GM23338 (cell line): ENCODE results near the gene RFESD. TPM values are rescaled to one million over a fixed set of nuclear protein-coding genes. Genes with fewer than 3 reads are reported as not detected.

ENCODE experiments used
- ATAC-seq: fragments of 200-7000 bp; cut with Tn5 transposase; 3 replicates; pipeline ENCODE4 v1.9.1; 2020
- DNase-seq: peaks from one replicate; pipeline ENCODE4 v3.0.0-alpha.2; 2015; ENCODE audit warnings: low spot score
- H2AFZ ChIP-seq: fragments of 200-600 bp; sonication (generic); 2 replicates; pipeline ENCODE4 v1.8.0; 2016; ENCODE audit warnings: antibody characterized with exemption, mild to moderate bottlenecking, moderate library complexity
- H3F3A ChIP-seq: fragments of 200-600 bp; sonication (generic); replicated peaks from 2 replicates; pipeline ENCODE4 v1.8.0; 2017; ENCODE audit warnings: antibody characterized with exemption, mixed run types, low read depth
- H3K27ac ChIP-seq: fragments of 200-600 bp; sonication (generic); 2 replicates; pipeline ENCODE4 v1.6.1; 2016; ENCODE audit warnings: low read depth
- H3K27me3 ChIP-seq: fragments of 200-600 bp; sonication (generic); 2 replicates; pipeline ENCODE4 v1.8.0; 2016; ENCODE audit warnings: mild to moderate bottlenecking, mixed run types, moderate library complexity; ENCODE audit not compliant: insufficient read depth
- H3K36me3 ChIP-seq: fragments of 200-600 bp; sonication (generic); 2 replicates; pipeline ENCODE4 v1.8.0; 2016; ENCODE audit warnings: mild to moderate bottlenecking; ENCODE audit not compliant: insufficient read depth
- H3K4me1 ChIP-seq: fragments of 200-600 bp; sonication (generic); 2 replicates; pipeline ENCODE4 v1.8.0; 2016; ENCODE audit warnings: mild to moderate bottlenecking, moderate library complexity; ENCODE audit not compliant: insufficient read depth
- H3K4me2 ChIP-seq: fragments of 200-600 bp; sonication (generic); 2 replicates; pipeline ENCODE4 v1.7.1; 2017; ENCODE audit warnings: mixed run types
- H3K4me3 ChIP-seq: fragments of 200-600 bp; sonication (generic); 2 replicates; pipeline ENCODE4 v1.6.1; 2016; ENCODE audit warnings: mixed run types
- H3K79me2 ChIP-seq: fragments of 200-600 bp; sonication (generic); replicated peaks from 2 replicates; pipeline ENCODE4 v1.8.0; 2017; ENCODE audit warnings: mild to moderate bottlenecking; ENCODE audit not compliant: insufficient read depth
- H3K9me2 ChIP-seq: fragments of 200-600 bp; sonication (generic); 2 replicates; pipeline ENCODE4 v1.8.0; 2017; ENCODE audit not compliant: insufficient read depth
- H4K20me1 ChIP-seq: fragments of 200-600 bp; sonication (generic); replicated peaks from 2 replicates; pipeline ENCODE4 v1.8.0; 2017; ENCODE audit warnings: mild to moderate bottlenecking; ENCODE audit not compliant: insufficient read depth
- H3K27ac Mint-ChIP-seq: 2 replicates; pipeline ENCODE4 v1.8.0; 2020; ENCODE audit warnings: inconsistent platforms, mild to moderate bottlenecking, moderate library complexity, mixed read lengths
- H3K27me3 Mint-ChIP-seq: 3 replicates; pipeline ENCODE4 v1.8.0; 2022; ENCODE audit warnings: low read depth, mild to moderate bottlenecking, moderate library complexity, mixed read lengths, inconsistent platforms; ENCODE audit not compliant: insufficient read depth, poor library complexity
- H3K36me3 Mint-ChIP-seq: 3 replicates; pipeline ENCODE4 v1.8.0; 2021; ENCODE audit warnings: low read depth, mild to moderate bottlenecking, inconsistent platforms, moderate library complexity, mixed read lengths
- H3K4me1 Mint-ChIP-seq: 3 replicates; pipeline ENCODE4 v1.8.0; 2020; ENCODE audit warnings: mild to moderate bottlenecking, inconsistent platforms, mixed read lengths
- H3K4me3 Mint-ChIP-seq: 3 replicates; pipeline ENCODE4 v1.8.0; 2021; ENCODE audit warnings: moderate library complexity, mild to moderate bottlenecking, inconsistent platforms, mixed read lengths
- H3K9me3 Mint-ChIP-seq: 3 replicates; pipeline ENCODE4 v1.8.0; 2020; ENCODE audit warnings: moderate library complexity, mild to moderate bottlenecking, inconsistent platforms, mixed read lengths
- CREB1 ChIP-seq: fragments of 250-450 bp; sonication (Bioruptor Pico); IDR thresholded peaks from 2 replicates; pipeline ENCODE4 v1.5.0; 2020; ENCODE audit warnings: low read depth, mild to moderate bottlenecking, moderate library complexity
- ZNF331 ChIP-seq: fragments of 250-450 bp; sonication (Bioruptor Pico); IDR thresholded peaks from 2 replicates; pipeline ENCODE4 v1.5.0; 2020; ENCODE audit warnings: low read depth, mild to moderate bottlenecking, moderate library complexity
- polyA plus RNA-seq: library from polyadenylated mRNA; unstranded; fragments of >200 nt; fragmentation: Nextera tagmentation; extraction: Ambion mirVana; gene quantifications from 2 replicates; pipeline ENCODE4 v1.2.1, GENCODE V29; 2016
- total RNA-seq: library from RNA; depleted of rRNA; stranded (reverse); fragments of >200 nt; shearing (Covaris generic); gene quantifications from 2 replicates; pipeline ENCODE4 v1.2.3, GENCODE V29; 2014
- TF ChIP-seq, protein P1 (sequence below): IDR thresholded peaks from one replicate; pipeline ENCODE4 v1.6.1; 2018; ENCODE audit warnings: antibody characterized with exemption; ENCODE audit not compliant: unreplicated experiment
- TF ChIP-seq, protein P2 (sequence below): fragments of 250-450 bp; sonication (Bioruptor Pico); IDR thresholded peaks from 2 replicates; pipeline ENCODE4 v1.5.0; 2020; ENCODE audit warnings: mild to moderate bottlenecking, moderate library complexity

RFESD gene
- total and polyA plus RNA-seq, 2 experiments from 2014 or later, result 2.4 to 6.9 TPM

DNA sequence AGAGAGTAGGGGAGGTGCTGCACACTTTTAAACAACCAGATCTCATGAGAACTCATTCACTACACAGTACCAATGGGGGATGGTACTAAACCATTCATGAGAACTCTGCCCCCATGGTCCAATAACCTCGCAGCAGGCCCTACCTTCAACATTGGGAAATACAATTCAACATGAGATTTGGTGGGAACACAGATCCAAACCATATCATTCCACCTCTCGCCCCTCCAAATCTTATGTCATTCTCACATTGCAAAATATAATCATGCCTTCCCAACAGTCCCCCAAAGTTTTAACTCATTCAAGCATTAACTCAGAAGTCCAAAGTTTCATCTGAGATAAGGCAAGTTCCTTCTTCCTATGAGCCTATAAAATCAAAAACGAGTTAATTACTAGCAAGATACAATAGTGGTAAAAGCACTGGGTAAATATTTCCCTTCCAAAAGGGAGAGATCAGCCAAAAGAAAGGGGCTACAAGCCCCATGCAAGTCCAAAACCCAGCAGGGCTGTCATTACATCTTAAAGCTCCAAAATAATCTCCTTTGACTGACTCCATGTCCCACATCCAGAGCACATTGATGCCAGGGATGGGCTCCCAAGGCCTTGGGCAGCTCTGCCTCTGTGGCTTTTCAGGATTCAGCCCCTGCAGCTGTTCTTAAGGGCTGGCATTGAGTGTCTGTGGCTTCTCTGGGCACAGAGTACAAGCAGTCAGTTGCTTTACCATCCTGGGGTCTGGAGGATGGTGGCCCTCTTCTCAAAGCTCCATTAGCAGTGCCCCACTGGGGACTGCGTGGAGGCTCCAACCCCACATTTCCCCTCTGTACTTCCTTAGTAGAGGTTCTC lies 18.4 kb upstream of the RFESD start:
- TF ChIP-seq, protein P1, sequence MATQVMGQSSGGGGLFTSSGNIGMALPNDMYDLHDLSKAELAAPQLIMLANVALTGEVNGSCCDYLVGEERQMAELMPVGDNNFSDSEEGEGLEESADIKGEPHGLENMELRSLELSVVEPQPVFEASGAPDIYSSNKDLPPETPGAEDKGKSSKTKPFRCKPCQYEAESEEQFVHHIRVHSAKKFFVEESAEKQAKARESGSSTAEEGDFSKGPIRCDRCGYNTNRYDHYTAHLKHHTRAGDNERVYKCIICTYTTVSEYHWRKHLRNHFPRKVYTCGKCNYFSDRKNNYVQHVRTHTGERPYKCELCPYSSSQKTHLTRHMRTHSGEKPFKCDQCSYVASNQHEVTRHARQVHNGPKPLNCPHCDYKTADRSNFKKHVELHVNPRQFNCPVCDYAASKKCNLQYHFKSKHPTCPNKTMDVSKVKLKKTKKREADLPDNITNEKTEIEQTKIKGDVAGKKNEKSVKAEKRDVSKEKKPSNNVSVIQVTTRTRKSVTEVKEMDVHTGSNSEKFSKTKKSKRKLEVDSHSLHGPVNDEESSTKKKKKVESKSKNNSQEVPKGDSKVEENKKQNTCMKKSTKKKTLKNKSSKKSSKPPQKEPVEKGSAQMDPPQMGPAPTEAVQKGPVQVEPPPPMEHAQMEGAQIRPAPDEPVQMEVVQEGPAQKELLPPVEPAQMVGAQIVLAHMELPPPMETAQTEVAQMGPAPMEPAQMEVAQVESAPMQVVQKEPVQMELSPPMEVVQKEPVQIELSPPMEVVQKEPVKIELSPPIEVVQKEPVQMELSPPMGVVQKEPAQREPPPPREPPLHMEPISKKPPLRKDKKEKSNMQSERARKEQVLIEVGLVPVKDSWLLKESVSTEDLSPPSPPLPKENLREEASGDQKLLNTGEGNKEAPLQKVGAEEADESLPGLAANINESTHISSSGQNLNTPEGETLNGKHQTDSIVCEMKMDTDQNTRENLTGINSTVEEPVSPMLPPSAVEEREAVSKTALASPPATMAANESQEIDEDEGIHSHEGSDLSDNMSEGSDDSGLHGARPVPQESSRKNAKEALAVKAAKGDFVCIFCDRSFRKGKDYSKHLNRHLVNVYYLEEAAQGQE, result no peak
- TF ChIP-seq ZNF331 (CRISPR knock-in tag), result no peak
- Mint-ChIP-seq H3K27ac (no peak overlapping the region), H3K4me3 (no peak overlapping the region), H3K36me3 (peaks cover 26% of the 10 kb centered on the region), H3K4me1 (no peaks in the 10 kb centered on the region), H3K9me3 (peaks cover 28% of the 10 kb centered on the region), H3K27me3 (peaks cover 3% of the 10 kb centered on the region)
- Histone ChIP-seq H3K9me2 (peaks cover 18% of the 10 kb centered on the region; the same call in 1 of the 2 replicates), H3K36me3 (peaks cover 8% of the 10 kb centered on the region), H3K4me3 (no peak overlapping the region), H2AFZ (no peak overlapping the region), H3K4me2 (no peak overlapping the region), H4K20me1 (no peaks in the 10 kb centered on the region), H3K27ac (no peak overlapping the region), H3K4me1 (no peaks in the 10 kb centered on the region), H3K27me3 (peaks cover 6% of the 10 kb centered on the region; the same call in 1 of the 2 replicates), H3K79me2 (no peaks in the 10 kb centered on the region), H3F3A (no peaks in the 10 kb centered on the region)
- ATAC-seq, result no peak
- DNase-seq, result no peak

- H3K9me3 Mint-ChIP-seq, result peaks cover 28% of the 10 kb centered on the region
- no peaks in the 10 kb centered on the region for H3F3A ChIP-seq
- H3K9me2 ChIP-seq, result peaks cover 18% of the 10 kb centered on the region; the same call in 1 of the 2 replicates
- H2AFZ ChIP-seq, result peak overlapping the region; percentile 14; the same call in 1 of the 2 replicates
- H3K27me3 ChIP-seq, result no peaks in the 10 kb centered on the region
- H3K79me2 ChIP-seq, result no peaks in the 10 kb centered on the region
- peak; percentile 52 for DNase-seq
- peaks cover 3% of the 10 kb centered on the region for H3K27me3 Mint-ChIP-seq
- H3K36me3 ChIP-seq, result peaks cover 8% of the 10 kb centered on the region
- H3K27ac Mint-ChIP-seq, result no peak overlapping the region
- no peak overlapping the region for H3K4me3 ChIP-seq
- peaks cover 26% of the 10 kb centered on the region for H3K36me3 Mint-ChIP-seq
- H3K4me2 ChIP-seq, result no peak overlapping the region
- H3K4me1 Mint-ChIP-seq, result no peaks in the 10 kb centered on the region
- peak; percentile 63 for ATAC-seq
- TF ChIP-seq, protein P1, result no peak
- TF ChIP-seq, protein P2, sequence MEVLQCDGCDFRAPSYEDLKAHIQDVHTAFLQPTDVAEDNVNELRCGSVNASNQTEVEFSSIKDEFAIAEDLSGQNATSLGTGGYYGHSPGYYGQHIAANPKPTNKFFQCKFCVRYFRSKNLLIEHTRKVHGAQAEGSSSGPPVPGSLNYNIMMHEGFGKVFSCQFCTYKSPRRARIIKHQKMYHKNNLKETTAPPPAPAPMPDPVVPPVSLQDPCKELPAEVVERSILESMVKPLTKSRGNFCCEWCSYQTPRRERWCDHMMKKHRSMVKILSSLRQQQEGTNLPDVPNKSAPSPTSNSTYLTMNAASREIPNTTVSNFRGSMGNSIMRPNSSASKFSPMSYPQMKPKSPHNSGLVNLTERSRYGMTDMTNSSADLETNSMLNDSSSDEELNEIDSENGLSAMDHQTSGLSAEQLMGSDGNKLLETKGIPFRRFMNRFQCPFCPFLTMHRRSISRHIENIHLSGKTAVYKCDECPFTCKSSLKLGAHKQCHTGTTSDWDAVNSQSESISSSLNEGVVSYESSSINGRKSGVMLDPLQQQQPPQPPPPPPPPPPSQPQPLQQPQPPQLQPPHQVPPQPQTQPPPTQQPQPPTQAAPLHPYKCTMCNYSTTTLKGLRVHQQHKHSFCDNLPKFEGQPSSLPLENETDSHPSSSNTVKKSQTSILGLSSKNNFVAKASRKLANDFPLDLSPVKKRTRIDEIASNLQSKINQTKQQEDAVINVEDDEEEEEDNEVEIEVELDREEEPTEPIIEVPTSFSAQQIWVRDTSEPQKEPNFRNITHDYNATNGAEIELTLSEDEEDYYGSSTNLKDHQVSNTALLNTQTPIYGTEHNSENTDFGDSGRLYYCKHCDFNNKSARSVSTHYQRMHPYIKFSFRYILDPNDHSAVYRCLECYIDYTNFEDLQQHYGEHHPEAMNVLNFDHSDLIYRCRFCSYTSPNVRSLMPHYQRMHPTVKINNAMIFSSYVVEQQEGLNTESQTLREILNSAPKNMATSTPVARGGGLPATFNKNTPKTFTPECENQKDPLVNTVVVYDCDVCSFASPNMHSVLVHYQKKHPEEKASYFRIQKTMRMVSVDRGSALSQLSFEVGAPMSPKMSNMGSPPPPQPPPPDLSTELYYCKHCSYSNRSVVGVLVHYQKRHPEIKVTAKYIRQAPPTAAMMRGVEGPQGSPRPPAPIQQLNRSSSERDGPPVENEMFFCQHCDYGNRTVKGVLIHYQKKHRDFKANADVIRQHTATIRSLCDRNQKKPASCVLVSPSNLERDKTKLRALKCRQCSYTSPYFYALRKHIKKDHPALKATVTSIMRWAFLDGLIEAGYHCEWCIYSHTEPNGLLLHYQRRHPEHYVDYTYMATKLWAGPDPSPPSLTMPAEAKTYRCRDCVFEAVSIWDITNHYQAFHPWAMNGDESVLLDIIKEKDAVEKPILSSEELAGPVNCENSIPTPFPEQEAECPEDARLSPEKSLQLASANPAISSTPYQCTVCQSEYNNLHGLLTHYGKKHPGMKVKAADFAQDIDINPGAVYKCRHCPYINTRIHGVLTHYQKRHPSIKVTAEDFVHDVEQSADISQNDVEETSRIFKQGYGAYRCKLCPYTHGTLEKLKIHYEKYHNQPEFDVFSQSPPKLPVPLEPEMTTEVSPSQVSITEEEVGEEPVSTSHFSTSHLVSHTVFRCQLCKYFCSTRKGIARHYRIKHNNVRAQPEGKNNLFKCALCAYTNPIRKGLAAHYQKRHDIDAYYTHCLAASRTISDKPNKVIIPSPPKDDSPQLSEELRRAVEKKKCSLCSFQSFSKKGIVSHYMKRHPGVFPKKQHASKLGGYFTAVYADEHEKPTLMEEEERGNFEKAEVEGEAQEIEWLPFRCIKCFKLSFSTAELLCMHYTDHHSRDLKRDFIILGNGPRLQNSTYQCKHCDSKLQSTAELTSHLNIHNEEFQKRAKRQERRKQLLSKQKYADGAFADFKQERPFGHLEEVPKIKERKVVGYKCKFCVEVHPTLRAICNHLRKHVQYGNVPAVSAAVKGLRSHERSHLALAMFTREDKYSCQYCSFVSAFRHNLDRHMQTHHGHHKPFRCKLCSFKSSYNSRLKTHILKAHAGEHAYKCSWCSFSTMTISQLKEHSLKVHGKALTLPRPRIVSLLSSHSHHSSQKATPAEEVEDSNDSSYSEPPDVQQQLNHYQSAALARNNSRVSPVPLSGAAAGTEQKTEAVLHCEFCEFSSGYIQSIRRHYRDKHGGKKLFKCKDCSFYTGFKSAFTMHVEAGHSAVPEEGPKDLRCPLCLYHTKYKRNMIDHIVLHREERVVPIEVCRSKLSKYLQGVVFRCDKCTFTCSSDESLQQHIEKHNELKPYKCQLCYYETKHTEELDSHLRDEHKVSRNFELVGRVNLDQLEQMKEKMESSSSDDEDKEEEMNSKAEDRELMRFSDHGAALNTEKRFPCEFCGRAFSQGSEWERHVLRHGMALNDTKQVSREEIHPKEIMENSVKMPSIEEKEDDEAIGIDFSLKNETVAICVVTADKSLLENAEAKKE, result no peak
- no peak for TF ChIP-seq CREB1 (CRISPR knock-in tag)
- no peaks in the 10 kb centered on the region for H4K20me1 ChIP-seq
- no peak overlapping the region for H3K4me3 Mint-ChIP-seq
- no peak overlapping the region for H3K27ac ChIP-seq
- no peaks in the 10 kb centered on the region for H3K4me1 ChIP-seq
Measured at GRCh38 chr5:95628933-95629332, 17.6 kb upstream of the RFESD start.
